Panc1 (cell line): ENCODE results near the gene YWHAQ. TPM values are rescaled to one million over a fixed set of nuclear protein-coding genes. Genes with fewer than 3 reads are reported as not detected.

Experiments
- ATAC-seq: fragments of 200-7000 bp; cut with Tn5 transposase; 2 replicates; pipeline ENCODE4 v1.9.1; 2020; ENCODE audit warnings: mild to moderate bottlenecking, moderate library complexity
- BruUV-seq: library from RNA; stranded (reverse); fragments of 400-500 nt; replicated peaks from 2 replicates; lab custom pipeline; 2021; lab: Mats Ljungman, UMichigan
- CTCF ChIA-PET: fragments of 300-600 bp; sonication (Branson Sonifier 250); formaldehyde crosslinking; loops from one replicate; lab custom pipeline; 2022; ENCODE audit warnings: antibody characterized with exemption; lab: Charles Lee
- POLR2A ChIA-PET: fragments of 300-600 bp; sonication (Branson Sonifier 250); formaldehyde crosslinking; loops from one replicate; lab custom pipeline; 2022; ENCODE audit warnings: antibody characterized with exemption; lab: Charles Lee
- DNase-seq: peaks from one replicate; pipeline ENCODE4 v3.0.0-alpha.2; 2010; ENCODE audit warnings: low read depth, low spot score
- H3K27ac ChIP-seq: 2 replicates; pipeline ENCODE4 v1.5.1; 2011; ENCODE audit warnings: mild to moderate bottlenecking, low read length, inconsistent platforms
- H3K27me3 ChIP-seq: fragments of 200-500 bp; sonication (Bioruptor generic); 2 replicates; pipeline ENCODE4 v1.6.0; 2014; ENCODE audit warnings: low read length, inconsistent platforms; ENCODE audit not compliant: control insufficient read depth, insufficient read depth
- H3K36me3 ChIP-seq: fragments of 200-500 bp; sonication (Bioruptor generic); 2 replicates; pipeline ENCODE4 v1.5.1; 2014; ENCODE audit warnings: inconsistent platforms, mild to moderate bottlenecking, low read length, moderate library complexity; ENCODE audit not compliant: control insufficient read depth, insufficient read depth
- H3K4me1 ChIP-seq: 2 replicates; pipeline ENCODE4 v1.5.1; 2011; ENCODE audit warnings: inconsistent platforms, mild to moderate bottlenecking, low read length, moderate library complexity; ENCODE audit not compliant: control insufficient read depth, insufficient read depth
- H3K4me3 ChIP-seq, 2 experiments: 2 replicates each; pipeline ENCODE4 v1.5.1; 2011 to 2012; ENCODE audit warnings: low read depth in 2 of 2, low read length in 2 of 2, mild to moderate bottlenecking in 2 of 2, inconsistent platforms in 1 of 2, moderate library complexity in 1 of 2
- H3K9me3 ChIP-seq: fragments of 200-500 bp; sonication (Bioruptor generic); 2 replicates; pipeline ENCODE4 v1.5.1; 2014; ENCODE audit warnings: low read depth, mild to moderate bottlenecking, inconsistent platforms, low read length, moderate library complexity; ENCODE audit not compliant: control insufficient read depth, insufficient read depth
- CTCF ChIP-seq: fragments of 450-650 bp; IDR thresholded peaks from 2 replicates; pipeline ENCODE4 v1.5.1; 2017; ENCODE audit warnings: mild to moderate bottlenecking
- POLR2AphosphoS5 ChIP-seq: IDR thresholded peaks from 2 replicates; pipeline ENCODE4 v1.6.1; 2012; ENCODE audit warnings: mild to moderate bottlenecking, low read depth, low read length, moderate library complexity
- REST ChIP-seq, 2 experiments: IDR thresholded peaks; 2 replicates each; pipeline ENCODE4 v1.6.1; 2011 to 2012; ENCODE audit warnings: low read depth in 2 of 2, control low read depth in 1 of 2, low read length in 1 of 2, mild to moderate bottlenecking in 1 of 2, moderate library complexity in 1 of 2; ENCODE audit not compliant: insufficient read depth in 1 of 2
- SIN3A ChIP-seq: IDR thresholded peaks from 2 replicates; pipeline ENCODE4 v1.6.1; 2012; ENCODE audit warnings: low read depth, mild to moderate bottlenecking, low read length, moderate library complexity, borderline replicate concordance; ENCODE audit not compliant: insufficient read depth
- TCF7L2 ChIP-seq: IDR thresholded peaks from 2 replicates; pipeline ENCODE4 v1.6.1; 2011; ENCODE audit warnings: mild to moderate bottlenecking, low read depth, low read length, inconsistent platforms
- in situ Hi-C: cut with HindIII; loops from 2 replicates; pipeline ENCODE4 v1.10.0; 2016; ENCODE audit warnings: low sequenced_read_pairs, low pct_unique_long_range_greater_than_20kb
- intact Hi-C: fragments of 100-400 bp; cut with micrococcal nuclease; formaldehyde crosslinking; loops from one replicate; pipeline ENCODE4 v1.10.0; 2022; ENCODE audit not compliant: unreplicated experiment
- total RNA-seq: library from RNA; stranded (reverse); gene quantifications from one replicate; pipeline ENCODE4 v1.2.1, GENCODE V29; 2021; ENCODE audit not compliant: unreplicated experiment

The YWHAQ gene
- total RNA-seq, 1 experiment from 2014 or later: 683 TPM

- DNase-seq (no peak), ATAC-seq (0 out of 2 replicates have a peak, but pooled peaks have one; percentile 16)
- Histone ChIP-seq H3K9me3 (no peaks in the 10 kb centered on the region), H3K36me3 (no peaks in the 10 kb centered on the region), H3K4me1 (peaks cover 2% of the 10 kb centered on the region; the same call in 1 of the 2 replicates), H3K27me3 (no peaks in the 10 kb centered on the region), H3K4me3 (no peak overlapping the region), H3K27ac (no peak overlapping the region)
- intact Hi-C loops: no loop called here
- no peak for TF ChIP-seq TCF7L2
- no peak for TF ChIP-seq CTCF
- no peak for TF ChIP-seq POLR2AphosphoS5
- no peak for TF ChIP-seq SIN3A
- TF ChIP-seq REST (IDR thresholded peaks at IDR 0.05; ENCODE audit: insufficient read depth in 1 of 2, low read depth in 2 of 2, low read length in 1 of 2): no peak
- BruUV-seq: no TSS peak
- in situ Hi-C loops: no loop called here
- CTCF ChIA-PET: no interaction called here
- POLR2A ChIA-PET: interaction anchor here (0.6 kb wide), 1 partner anchor 32 kb away, joined by 5 read pairs; no protein-coding TSS in a partner anchor
These were observed 57.6 kb downstream of the YWHAQ start for GRCh38 chr2:9573013-9573720.

GRCh38 chr2:9570182-9571060 lies 60.4 kb downstream of the YWHAQ start:
- H3K4me1 ChIP-seq: peaks cover 11% of the 10 kb centered on the region; the same call in 1 of the 2 replicates
- H3K4me3 ChIP-seq: no peak overlapping the region
- ATAC-seq: no peak; the same call in 1 of the 2 replicates
- H3K27ac ChIP-seq: no peak overlapping the region
- TF ChIP-seq TCF7L2: no peak
- TF ChIP-seq POLR2AphosphoS5: no peak
- no peak for TF ChIP-seq REST (IDR thresholded peaks at IDR 0.05; ENCODE audit: insufficient read depth in 1 of 2, low read depth in 2 of 2, low read length in 1 of 2)
- TF ChIP-seq SIN3A: no peak
- TF ChIP-seq CTCF: no peak; the same call in 1 of the 2 replicates
- intact Hi-C loops (no loop called here), in situ Hi-C loops (no loop called here)
- no peaks in the 10 kb centered on the region for H3K27me3 ChIP-seq
- no peaks in the 10 kb centered on the region for H3K9me3 ChIP-seq
- DNase-seq: no peak
- POLR2A ChIA-PET: interaction anchor here (0.6 to 0.7 kb wide), 2 partner anchors 8 to 24 kb away, joined by 3 to 4 read pairs; no protein-coding TSS in a partner anchor
- no TSS peak for BruUV-seq
- no peaks in the 10 kb centered on the region for H3K36me3 ChIP-seq
- CTCF ChIA-PET: interaction anchor here (0.7 kb wide), 1 partner anchor 178 kb away, joined by 9 read pairs; no protein-coding TSS in a partner anchor
